GM18505 (cell line): ENCODE results near the gene RALGDS.

Experiments used
- ATAC-seq: cut with Tn5 transposase; IDR thresholded peaks from one replicate; pipeline ENCODE4 v1.9.1; 2021; ENCODE audit not compliant: unreplicated experiment
- POLR2A ChIP-seq: IDR thresholded peaks from 4 replicates; pipeline ENCODE4 v1.6.1; 2011; ENCODE audit warnings: borderline replicate concordance; ENCODE audit not compliant: insufficient read depth, insufficient read length; ENCODE audit errors: extremely low read depth

The RALGDS gene

DNA sequence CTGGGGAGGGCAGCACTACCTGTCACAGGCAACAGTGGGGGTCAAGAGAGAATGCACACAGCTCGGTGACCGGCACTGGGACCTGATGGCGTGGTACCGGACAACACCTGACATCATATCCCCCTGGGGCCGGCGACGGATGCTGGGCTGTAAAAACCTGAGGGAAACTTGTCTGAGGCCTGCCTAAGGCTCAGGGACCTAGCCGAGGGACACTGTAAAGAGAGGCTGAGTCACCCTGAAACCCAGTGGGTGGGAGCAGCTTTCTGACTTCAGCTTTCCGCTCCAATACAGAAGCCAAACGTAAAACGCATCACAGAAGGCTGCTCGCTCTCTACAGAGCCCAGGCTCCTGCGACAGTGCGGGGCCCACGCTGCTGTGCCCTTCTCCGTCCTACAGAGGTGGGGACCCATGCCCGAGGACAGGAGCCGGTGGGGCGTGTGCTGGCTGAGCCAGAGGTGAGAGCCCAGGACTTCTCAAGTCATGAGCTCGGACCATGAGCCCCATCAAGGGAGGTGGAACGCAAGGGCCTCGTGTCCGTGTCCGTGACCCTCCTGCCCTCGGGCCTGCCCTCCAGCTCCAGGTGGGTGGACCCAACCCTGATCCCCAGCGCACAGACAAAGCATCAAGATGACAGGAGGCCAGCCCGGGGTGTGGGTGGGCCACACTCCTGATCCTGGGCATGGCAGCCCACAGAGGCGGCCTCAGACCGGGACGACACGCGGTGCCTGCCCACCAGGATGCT is 5.3 kb downstream of the RALGDS start:
- peak; percentile 65 for ATAC-seq
- peak; percentile 88 for TF ChIP-seq POLR2A

DNA sequence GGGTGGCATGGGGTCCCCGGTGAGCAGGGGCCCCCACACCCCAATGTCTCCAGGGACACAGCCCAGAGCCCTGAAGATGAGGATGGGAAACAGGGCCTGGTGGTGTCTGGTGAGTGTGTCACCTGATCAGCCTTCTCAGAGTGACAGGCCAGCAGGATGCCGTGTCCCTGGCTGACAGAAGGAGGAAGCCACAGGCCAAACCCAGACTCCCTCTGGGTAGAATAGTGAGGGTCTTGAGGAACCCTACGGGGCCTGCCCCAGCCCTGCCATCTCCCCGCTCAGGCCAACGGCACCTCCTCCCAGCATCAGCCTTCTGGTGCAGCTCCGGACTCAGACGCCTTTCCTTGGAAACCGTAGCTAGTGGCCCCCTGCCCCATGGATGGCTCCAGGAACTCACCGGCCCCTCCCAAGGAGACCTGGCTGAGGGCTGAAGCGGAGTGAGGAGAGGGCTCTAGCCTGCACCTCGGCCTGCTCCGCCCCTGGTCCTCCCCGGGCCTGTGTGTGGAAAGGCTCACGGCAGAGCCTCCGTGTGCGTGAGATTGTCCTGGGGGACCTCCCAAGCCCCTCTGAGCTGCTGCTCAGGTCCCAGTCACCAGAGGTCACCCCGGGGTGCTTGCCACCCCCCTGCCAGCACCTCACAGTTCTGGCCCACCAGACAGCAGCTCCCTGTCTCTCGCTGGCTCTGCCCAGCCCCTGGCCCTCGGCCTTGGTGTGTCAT is 6.0 kb downstream of the RALGDS start:
- no peak for ATAC-seq
- no peak for TF ChIP-seq POLR2A

DNA sequence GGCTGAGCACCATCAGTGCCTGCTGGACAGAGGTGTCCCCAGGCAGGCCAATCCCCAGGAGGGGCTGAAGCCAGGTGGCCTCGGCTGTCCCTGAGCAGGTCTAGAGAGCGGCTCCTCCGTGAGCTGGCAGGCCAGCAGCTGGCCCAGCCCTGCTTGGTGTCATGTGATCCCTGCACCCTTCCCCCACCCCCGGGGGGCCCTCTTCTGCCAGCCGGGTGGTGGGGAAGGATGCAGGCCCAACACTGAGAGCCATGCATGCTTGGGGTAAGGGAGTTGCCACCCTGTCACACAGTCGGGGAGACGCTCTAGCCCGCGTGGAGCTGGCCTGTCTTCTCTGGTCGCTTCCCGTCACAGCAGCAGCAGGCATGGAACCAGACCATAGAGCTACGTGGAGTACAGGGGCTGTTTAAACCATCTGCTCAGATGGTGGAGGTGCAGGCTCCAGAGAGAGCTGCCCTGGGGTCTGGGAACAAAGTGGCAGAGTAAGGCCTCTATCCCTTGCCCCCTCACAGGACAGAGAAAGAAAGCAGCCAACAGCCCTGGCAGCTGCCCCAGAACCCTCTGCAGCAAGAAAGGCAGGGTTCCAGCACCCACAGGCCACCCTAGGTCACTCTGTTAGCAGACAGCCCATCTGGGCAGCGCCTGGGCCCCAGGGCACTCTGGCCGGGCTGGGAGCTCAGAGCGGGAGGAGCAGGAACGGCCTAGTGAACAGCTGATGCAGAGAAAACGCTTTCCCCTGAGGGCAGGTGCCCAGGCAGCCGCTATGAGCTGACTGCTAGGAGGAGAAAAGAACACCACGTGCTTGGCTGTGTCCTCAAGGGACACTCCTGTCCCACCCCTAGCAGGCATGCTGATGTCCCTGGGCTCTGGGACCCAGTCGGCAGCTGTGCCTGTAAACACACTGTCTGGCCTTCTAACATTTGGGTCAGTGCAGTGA is 6.8 kb downstream of the RALGDS start:
- TF ChIP-seq POLR2A: no peak

DNA sequence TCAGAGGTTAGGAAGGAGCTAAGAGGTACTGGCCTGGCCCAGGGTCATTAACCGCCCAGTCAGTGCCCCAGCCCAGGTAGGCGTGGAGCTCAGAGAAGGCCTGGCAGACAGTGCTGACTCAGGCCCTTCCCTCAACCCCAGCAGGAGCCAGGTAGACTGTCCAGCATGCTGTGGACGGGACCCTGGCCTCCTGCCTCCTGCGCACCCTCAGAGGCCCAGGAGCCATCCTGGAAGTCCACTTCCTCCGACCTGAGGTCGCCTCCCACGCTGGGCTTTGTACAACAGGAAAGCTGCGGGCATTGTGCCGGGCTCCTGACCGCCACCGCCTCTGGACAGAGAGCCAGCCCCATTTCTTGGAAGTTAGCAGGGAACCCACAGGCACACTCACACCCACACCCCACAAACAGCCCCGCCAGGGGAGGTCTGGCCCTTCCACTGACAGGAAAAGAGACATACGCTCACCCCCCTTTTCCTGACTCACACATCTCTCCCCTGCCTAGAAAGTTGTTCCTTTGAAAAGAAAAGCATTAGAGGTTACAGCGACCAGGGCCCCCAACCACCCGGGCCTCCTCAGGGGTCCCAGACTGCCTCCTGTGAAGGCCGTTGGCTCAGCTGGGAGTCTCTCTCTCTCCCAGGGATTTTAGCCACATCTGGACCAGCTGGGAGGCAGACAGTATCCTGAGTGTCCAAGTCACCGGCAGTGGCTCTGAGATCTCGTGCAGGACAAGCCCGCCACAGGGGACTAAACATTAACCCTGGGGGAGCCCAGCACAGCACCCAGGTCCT is 7.7 kb downstream of the RALGDS start:
- no peak for ATAC-seq
- no peak for TF ChIP-seq POLR2A

More for the DNA sequence above, 6.8 kb downstream of the RALGDS start:
- no peak for ATAC-seq

DNA sequence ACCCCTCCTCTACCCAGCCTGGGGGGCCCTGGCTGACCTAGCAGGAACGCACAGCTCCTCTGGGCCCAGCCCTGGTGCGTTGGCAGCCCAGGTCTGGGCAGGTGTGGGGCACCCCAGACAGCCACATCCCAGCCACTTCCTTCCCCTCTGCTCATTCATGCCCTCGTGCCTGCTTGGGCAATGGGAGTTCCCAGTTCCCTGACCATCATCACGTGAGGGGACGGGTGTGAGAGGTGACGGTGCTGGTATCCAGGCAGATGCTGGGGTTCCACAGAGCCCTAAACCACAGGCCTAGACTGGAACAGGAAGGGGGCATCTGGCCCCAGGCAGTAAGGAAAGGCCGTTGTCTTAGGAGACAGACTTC is 8.4 kb downstream of the RALGDS start:
- ATAC-seq: no peak

DNA sequence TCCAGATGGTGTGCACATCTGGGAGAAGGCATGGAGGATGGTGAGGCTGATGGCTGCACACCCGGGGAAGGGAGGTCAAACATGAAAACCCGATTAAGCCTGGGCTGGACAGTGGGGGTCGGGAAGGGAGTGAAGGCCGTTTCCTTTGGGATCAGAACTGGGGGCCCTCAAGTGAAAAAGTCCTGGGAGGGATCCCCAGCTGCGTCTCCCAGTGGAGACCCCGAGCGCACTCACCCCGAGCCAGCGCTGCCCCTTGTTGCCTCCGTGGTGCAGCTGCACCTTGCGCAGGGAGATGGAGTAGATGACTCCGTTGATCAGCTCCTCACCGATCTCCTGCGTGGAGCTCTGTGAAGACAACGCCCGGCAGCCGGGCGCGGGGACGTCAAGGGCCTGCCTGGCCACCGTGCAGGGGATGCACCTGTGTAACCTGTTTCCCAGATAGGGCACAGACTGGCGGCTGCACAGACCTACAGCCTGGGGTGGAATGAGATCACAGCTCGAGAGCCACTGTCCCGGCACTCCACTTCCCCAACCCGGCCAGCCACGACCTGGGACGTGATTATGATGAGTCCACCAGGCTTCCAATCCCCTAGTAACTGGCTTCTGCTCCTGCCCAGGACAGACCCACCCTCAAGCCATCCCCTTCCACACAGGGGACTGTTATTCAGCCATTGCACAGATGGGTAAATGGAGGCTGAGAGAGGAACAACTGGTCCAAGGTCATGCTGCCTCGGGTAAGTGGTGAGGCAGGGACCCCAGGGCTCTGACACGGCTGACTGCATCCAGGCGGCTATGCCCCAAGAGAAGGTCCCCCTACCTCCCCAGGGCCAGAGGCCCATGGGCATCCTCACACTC is 9.0 kb downstream of the RALGDS start:
- no peak for TF ChIP-seq POLR2A
- no peak for ATAC-seq

More for the DNA sequence above, 8.4 kb downstream of the RALGDS start:
- TF ChIP-seq POLR2A: peak; percentile 15

DNA sequence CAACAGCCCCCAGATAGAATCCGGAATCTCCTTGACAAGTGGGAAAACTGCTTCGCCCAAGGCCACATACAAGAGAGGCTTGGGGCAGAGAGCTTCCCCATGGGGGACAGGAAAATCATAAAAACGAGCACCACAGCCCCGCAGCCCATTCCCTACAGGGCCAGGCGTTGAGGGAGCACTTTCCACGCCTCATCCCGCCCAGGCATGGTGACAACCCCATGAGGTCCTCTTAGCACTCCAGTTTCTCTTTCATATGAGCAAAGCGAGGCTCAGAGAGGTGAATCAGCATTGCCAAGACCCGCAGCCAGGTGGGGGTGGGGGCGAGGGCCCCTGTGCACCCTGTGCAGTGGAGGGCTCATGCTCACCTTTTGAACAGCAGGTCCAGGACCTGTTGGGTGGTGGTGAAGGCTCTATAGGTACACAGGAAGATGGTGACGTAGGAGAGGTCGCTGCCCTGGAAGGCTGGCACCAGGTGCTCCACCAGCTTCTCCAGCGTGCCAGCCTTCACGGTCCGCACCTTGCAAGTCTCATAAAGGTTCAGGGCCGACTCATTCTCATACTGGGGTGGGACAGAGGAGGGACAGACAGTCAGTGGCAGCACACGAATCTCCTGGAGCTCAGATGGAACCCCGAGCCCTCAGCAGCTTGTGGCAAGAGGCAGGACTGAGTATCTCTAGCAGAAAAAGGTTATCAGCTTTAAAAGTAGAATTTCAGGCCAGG is 10.9 kb downstream of the RALGDS start:
- TF ChIP-seq POLR2A: no peak
- ATAC-seq: no peak

DNA sequence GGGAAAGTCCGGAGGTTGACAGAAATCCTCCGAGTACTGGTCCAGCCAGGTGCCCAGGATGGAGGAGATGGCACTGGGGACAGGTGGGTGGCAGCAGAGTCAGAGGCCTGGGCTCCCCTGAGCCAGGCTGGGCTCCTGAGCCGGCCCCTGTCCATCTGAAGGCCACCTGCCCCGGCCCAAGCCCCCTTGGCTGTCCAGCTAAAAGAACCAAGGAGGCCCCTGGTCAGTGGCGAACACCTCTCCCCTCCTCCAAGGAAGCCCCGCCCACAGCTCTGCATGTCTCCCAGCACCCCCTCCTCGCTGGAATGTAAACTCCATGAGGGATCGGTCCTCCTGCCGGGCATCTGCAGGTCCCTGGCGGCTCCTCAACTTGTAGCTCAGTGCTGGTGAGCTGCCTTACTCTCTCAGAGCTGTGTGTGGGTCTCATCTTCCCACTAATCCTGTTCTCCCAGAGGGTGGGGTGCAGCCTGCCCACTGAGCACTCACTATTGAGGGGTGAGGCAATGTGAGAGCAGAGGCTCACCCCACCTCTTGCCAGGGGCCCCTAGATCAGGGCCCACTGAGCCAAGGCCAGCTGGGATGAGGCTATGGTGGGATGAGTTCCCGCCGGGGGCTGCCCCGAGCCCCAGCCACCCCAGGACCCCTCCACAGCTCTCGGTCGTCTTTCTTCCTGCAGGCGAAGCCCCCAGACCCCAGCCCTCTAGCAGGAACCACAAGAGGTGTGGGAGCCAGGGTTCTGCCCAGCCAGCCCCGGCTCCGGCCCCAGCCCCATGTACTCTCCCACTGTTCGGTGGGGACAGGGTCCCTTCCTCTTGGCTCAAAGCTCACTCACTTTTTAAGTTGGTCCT is 12.0 kb downstream of the RALGDS start:
- no peak for ATAC-seq
- TF ChIP-seq POLR2A: no peak

DNA sequence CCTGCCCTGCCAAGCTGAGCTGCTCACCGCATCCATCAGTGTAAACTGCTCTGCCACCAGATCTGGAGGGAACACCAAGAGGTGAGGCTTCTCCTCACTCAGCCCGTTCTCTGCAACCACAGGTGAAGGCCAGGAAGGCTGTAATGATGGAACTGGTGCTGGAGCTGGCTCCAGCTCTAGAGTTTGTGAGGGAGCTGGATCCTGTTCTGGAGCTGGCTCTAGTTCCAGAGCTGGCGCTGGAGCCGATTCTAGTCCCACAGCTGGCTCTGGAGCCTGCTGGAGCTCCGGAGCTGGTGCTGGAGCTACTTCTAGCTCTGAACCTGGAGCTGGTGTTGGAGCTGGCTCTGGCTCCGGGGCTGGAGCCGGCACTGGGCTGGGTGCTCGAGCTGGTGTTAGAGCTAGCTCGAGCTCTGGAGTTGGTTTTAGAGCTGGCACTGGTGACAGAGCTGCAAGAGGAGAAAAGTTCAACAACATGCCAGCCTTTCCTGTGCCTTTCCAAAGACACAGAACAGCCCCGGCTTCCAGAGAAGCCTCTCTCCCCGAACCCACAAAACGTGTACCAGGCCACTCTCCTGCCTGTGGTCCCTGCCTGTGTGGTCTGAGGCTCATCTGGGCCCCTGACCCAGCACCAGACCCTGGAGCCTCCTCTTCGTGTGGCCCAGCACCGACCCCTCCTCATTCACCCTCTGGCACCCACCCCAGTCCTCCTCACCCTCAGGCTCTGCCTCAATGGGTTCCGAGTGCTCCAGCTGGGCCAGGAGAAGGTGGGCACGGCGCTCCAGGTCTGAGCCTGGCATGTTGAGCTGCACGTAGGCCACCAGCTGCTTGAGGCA is 12.9 kb downstream of the RALGDS start:
- no peak for TF ChIP-seq POLR2A
- no peak for ATAC-seq

DNA sequence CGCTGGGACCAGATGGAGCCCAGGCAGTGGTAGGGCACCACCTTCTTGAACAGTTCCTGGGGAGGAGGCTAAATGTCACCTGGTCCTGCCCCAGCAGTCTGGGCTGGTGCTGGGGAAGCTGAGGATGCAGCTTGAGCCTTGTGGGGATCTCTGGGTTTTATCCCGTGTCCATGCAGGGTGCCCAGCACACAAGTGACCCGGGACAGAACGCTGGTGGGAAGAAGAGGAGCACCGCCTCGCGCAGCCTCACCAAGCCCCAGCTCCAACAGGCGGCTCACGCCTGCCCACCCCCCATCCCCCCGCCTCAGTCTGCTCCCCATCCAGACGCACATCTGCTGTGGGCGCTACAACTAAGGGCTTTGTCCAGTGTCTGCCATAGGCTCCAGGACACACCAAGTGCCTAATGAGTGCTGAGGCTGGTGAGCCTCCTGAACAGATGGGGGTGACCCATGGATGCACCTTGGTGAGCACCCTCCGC is 13.8 kb downstream of the RALGDS start:
- TF ChIP-seq POLR2A: no peak
- no peak for ATAC-seq
